ENCODE data around the gene PIP4K2B.
"Not testable (repeated sequence)": the region's sequence is repeated elsewhere in the genome, so short reads cannot be mapped to it uniquely, and the experiment has no call there.

PIP4K2B gene

GRCh38 chr17:38730526-38731379 lies 68.6 kb downstream of the PIP4K2B start:
- in situ Hi-C loops (cut with HindIII; ENCODE audit: low sequenced_read_pairs), result no loop called here

GRCh38 chr17:38729886-38730525 lies 69.3 kb downstream of the PIP4K2B start, which contains the start of gene CISD3:
Gene CISD3, plus strand, starts transcription at chr17:38730341. Its CDS starts 18 bp downstream, at chr17:38730359.
- in situ Hi-C loops (cut with HindIII; ENCODE audit: low sequenced_read_pairs), result no loop called here

- in situ Hi-C loops (cut with HindIII; ENCODE audit: low sequenced_read_pairs), result no loop called here
These were observed 69.9 kb downstream of the PIP4K2B start for GRCh38 chr17:38729368-38729885.

GRCh38 chr17:38728290-38728831 lies 71.0 kb downstream of the PIP4K2B start:
- in situ Hi-C loops (cut with HindIII; ENCODE audit: low sequenced_read_pairs), result no loop called here

GRCh38 chr17:38727736-38728135 lies 71.6 kb downstream of the PIP4K2B start:
- in situ Hi-C loops (cut with HindIII; ENCODE audit: low sequenced_read_pairs), result no loop called here

- in situ Hi-C loops (cut with HindIII; ENCODE audit: low sequenced_read_pairs), result not testable (repeated sequence)
These were observed 73.2 kb downstream of the PIP4K2B start for GRCh38 chr17:38726145-38726544.

- in situ Hi-C loops (cut with HindIII; ENCODE audit: low sequenced_read_pairs), result no loop called here
These were observed 74.3 kb downstream of the PIP4K2B start for GRCh38 chr17:38725066-38725465.

GRCh38 chr17:38724337-38724988 lies 74.9 kb downstream of the PIP4K2B start:
- in situ Hi-C loops (cut with HindIII; ENCODE audit: low sequenced_read_pairs), result no loop called here

- in situ Hi-C loops (cut with HindIII; ENCODE audit: low sequenced_read_pairs), result no loop called here
These were observed 77.6 kb downstream of the PIP4K2B start for GRCh38 chr17:38721802-38722201.

- in situ Hi-C loops (cut with HindIII; ENCODE audit: low sequenced_read_pairs), result no loop called here
These were observed 78.4 kb downstream of the PIP4K2B start for GRCh38 chr17:38720941-38721340.

GRCh38 chr17:38719943-38720641 lies 79.3 kb downstream of the PIP4K2B start:
- in situ Hi-C loops (cut with HindIII; ENCODE audit: low sequenced_read_pairs), result no loop called here

- in situ Hi-C loops (cut with HindIII; ENCODE audit: low sequenced_read_pairs), result no loop called here
These were observed 79.9 kb downstream of the PIP4K2B start for GRCh38 chr17:38719289-38719942.

GRCh38 chr17:38717139-38717745 lies 82.1 kb downstream of the PIP4K2B start:
- in situ Hi-C loops (cut with HindIII; ENCODE audit: low sequenced_read_pairs), result no loop called here

- in situ Hi-C loops (cut with HindIII; ENCODE audit: low sequenced_read_pairs), result no loop called here
These were observed 82.9 kb downstream of the PIP4K2B start for GRCh38 chr17:38716368-38717005.
